ENCODE data around the gene NDUFB3.
"Not testable (repeated sequence)": the region's sequence is repeated elsewhere in the genome, so short reads cannot be mapped to it uniquely, and the experiment has no call there.

The NDUFB3 gene

DNA sequence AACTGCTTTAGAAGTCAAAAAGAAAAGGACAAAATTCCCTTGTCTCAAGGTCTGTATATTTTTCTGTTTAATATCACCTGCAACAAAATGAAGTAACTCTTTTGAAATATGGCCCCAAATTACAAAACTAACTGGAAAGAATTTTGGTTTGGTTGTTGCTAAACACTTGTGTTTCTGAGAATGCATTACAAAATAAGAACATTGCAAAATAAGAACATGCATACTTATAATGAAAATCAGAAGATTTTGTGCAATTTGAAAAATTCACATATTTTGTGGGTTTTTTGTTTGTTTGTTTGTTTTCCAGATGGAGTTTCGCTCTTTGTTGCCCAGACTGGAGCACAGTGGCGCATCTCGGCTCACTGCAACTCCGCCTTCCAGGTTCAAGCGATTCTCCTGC lies 21.8 kb downstream of the NDUFB3 start:
- DNase-seq = no peak

DNA sequence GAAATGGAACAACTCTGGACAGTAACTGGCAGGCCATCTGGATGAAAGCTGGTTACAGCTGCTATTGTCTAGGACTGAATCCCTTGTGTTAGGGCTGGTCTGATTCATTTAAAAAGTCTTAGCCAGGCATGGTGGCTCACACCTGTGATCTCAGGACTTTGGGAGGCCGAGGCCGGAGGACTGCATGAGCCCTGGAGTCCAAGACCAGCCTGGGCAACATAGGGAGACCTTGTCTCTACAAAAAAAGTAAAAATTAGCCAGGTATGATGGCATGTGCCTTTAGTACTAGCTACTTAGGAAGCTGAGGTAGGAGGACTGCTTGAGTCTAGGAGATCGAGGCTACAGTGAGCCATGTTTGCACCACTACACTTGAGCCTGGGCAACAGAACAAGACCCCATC lies 28.7 kb downstream of the NDUFB3 start:
- DNase-seq = no peak

DNA sequence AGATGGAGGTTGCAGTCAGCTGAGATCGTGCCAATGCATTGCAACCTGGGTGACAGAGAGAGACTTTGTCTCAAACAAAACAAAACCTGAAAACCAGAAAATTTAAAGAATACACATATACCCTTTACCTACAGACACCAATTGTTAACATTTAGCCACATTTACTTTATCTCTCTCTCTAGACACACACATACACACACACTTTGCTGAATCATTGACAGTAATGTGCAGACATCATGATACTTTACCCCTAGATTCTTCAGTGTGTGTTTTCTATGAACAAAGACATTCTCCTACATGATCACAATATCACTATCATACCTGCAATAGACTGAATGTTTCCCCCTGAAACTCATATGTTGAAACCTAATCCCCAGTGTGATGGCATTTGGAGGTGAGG lies 34.0 kb downstream of the NDUFB3 start:
- DNase-seq = no peak

DNA sequence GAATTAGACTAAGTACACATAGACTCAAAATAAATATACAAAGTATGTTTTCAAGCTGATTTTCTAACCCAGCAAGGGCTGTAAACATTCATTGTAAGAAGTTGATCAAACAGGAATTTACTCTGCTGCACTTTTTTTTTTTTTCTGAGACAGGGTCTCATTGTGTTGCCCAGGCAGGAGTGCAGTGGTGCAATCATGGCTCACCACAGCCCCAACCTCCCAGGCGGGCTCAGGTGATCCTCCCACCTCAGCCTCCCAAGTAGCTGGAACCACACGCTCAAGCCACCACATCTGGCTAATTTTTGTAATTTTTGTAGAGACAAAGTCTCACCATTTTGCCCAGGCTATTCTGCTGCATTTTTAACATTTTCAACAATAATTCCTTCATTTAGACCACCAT lies 35.8 kb downstream of the NDUFB3 start:
- no peak for DNase-seq

DNA sequence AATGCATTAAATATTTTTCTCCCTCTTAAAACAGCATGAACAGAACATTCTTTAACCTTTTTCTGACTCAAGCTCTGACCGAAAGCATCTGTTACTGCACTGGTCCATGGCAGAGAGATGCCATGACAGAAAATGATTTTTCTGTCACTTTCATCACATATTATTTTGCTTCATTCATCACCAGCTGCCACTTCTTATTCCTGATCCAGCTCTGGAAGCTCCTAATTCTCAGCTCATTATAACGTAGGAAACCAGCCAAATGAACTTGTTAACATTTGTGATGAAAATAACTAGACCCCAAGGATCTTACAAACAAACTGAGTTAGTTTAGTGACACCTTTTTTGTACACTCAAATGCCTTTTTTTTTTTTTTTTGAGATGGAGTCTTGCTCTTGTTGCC lies 36.5 kb downstream of the NDUFB3 start:
- no peak for DNase-seq

DNA sequence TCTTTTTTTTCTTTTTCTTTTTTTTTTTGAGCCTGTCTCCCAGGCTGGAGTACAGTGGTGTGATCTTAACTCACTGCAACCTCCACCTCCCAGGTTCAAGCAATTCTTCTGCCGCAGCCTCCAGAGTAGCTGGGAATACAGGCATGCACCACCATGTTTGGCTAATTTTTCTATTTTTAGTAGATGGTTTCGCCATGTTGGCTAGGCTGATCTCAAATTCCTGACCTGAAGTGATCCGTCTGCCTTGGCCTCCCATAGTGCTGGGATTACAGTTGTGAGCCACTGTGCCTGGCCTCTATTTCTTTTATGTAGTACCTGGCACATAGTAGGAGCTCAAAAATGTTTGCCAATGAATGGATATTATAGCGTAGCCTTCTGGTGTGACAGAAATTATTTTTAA lies 37.4 kb downstream of the NDUFB3 start:
- DNase-seq = no peak

DNA sequence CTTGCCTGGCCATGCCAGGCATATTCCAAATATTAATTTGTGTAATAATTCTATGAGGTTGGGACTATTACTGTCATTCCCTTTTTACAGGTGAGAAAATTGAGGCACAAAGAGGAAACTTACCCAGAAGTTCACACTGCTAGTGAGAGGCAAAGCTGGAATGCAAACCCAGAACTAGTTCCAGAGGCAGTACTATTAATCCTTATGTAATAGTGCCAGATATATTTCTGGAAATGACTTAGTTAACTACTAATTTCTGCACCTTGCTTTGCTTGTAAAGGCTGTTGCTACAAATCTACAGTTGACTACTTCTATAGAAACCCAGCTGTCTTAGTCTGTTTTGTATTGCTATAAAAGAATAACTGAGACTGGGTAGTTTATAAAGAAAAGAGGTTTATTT lies 38.8 kb downstream of the NDUFB3 start:
- no peak for DNase-seq

DNA sequence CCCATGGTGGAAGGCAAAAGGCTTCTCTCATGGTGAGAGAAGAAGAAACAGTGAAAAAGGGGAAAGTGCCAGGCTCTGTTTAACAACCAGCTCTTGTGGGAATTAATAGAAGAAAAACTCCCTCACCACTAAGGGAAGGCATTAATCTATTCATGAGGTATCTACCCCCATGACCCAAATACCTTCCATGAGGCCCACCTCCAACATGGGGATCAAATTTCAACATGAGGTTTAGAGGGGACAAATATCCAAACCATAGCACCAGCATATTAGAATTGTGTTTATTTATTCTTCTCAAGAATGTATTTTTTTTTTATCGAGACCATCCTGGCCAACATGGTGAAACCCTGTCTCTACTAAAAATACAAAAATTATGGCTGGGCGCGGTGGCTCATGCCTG lies 39.3 kb downstream of the NDUFB3 start:
- DNase-seq = no peak

DNA sequence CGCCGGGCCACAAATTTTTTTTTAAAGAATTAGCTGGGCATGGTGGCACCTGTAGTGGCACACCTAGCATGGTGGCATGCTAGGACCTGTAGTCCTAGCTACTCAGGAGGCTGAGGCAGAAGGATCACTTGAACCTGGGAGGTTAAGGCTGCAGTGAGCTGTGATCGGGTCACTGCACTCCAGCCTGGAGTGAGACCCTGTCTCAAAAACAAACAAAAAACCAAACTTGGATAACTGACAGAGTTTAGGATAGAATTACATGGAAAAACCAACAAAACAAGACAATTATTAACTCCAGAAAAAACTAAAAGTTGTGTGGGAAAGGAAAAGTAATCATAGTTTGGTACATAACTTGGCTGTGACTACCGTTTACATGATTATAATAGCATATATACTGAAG lies 42.5 kb downstream of the NDUFB3 start:
- no peak for DNase-seq

DNA sequence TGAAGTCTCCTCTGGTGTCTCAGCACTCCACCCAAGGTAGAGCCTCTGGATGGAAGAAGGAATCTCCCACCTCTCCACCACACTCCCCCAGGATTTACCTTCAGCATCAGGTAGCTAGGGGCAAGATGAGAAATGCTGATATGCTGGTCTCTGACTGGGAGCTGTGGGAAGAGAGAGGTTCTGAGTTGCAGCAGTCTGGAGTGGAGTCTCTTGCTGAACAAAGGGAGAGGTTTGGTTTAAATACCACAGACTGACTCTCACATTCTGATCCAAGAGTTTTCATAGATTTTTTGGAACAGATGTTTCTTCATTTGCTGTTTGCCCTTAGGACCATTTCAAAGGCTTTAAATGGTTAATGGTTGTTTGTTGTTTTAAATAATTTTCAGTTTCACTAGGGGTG lies 43.0 kb downstream of the NDUFB3 start:
- DNase-seq = no peak

DNA sequence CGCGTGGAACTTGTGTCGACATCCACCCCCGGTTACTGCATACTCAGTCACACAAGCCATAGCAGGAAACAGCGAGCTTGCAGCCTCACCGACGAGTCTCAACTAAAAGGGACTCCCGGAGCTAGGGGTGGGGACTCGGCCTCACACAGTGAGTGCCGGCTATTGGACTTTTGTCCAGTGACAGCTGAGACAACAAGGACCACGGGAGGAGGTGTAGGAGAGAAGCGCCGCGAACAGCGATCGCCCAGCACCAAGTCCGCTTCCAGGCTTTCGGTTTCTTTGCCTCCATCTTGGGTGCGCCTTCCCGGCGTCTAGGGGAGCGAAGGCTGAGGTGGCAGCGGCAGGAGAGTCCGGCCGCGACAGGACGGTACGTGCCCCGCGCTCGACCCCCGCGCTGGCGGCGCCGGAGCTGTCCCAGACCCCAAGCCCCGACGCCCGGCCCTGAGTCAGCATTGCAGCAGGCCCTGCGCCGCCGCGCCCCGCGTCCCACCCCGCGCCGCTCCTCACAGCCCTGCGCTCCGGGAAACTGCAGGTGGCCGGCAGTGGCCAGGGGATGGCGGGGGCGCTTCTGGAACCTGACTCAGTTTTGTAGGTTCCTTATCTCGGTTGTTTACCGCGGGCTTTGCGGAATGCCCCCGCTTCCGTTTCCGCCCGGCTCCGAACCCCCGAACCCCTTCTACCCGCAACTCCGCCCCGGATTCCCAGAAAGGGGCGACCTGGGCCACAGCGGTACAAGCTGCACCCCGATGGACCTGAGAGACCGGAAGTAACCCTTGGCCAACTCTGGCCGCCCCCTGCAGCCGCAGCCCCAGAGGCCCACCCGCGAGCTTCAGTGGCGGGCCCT lies 44.5 kb downstream of the NDUFB3 start, which contains the start of gene CFLAR:
TSS of gene CFLAR (plus strand) at position 50 of the 844 bp plus-strand sequence. CDS start 13,702 bp downstream, outside the sequence.
- no peak for DNase-seq

DNA sequence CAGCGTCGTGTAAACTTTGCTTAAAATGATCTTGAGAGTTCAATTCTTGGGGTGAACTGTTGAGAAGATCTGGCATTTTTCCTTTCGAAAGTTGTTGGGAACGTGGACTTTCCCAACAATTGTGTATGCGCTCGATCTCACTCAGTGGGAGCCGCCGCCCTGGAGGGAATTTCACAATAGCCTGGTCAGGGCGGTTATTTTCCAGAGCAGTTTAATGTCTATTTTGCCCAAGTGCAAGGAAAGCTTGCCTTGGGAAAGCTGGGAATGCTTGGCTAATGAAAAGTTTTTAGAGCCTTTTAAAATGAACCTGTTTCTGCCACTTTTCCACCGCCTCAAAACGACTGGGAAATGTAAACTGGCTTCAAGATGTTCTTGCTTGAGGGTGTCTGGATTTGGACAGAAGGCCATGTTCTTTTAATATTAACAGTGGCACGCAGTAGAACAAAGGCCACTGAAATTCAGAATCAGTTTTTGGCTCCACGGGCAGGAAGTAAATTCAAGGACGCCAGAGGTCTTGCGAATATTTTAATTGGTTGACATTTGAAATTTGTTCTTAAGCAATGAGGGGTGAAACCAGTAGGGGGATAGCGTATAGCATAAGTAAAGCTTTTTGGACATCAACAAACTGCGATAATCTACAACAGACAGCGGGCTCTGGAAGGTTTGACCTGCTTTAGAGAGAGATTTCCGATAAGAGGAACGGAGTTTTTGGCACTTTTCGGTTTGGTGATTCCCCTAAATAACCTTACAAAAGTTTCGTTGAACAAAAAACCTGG lies 45.3 kb downstream of the NDUFB3 start:
- no peak for DNase-seq

DNA sequence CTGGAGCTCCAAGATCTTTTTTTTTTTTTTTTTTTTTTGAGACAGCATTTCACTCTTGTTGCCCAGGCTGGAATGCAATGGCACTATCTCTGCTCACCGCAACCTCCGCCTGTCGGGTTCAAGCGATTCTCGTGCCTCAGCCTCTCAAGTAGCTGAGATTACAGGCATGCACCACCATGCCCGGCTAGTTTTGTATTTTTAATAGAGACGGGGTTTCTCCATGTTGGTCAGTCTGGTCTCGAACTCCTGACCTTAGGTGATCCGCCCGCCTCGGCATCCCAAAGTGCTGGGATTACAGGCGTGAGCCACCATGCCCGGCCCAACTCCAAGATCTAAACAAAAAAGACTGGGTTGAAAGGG lies 45.9 kb downstream of the NDUFB3 start:
- DNase-seq = not testable (repeated sequence)

DNA sequence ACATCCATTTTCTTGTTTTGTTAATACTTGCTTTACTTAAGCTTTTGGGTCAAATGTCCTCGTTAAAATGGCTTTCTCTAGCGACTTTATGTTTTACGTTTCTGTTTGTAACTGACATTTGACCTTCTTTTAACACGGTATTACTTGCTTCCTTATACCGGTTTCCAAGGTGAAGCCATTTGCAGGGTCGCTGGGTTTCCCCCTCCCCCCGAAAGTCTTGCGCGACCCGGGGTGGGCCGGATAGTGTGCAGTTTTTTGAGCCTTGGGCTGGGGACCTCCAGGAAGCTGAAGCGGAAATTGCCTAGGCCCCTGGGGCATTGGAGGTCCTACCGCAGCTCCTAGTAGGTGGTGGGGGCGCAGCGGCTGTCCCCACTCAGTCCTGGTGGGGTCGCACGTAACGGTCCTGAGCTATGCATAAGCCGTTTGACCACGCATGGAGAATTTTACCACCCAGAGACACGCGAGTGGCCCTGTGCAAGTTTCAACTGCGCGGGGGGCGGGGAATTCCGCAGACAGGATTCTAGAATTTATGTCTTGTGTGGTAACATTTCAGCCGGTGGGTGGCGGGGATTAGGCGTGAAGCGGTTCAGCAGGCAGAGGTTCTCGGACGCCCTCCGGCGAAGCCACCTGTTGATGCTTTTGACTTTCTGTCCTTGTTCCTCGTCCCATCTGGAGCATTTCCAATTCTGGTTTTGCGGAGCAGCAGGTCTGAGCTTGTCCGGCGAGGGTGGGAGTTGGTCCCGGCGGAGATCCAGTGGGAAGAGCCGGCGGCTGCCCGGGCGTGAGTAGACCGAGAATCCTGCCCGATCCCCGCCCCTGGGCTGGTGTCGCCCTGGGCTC lies 46.5 kb downstream of the NDUFB3 start:
- peak; percentile 33 for DNase-seq

DNA sequence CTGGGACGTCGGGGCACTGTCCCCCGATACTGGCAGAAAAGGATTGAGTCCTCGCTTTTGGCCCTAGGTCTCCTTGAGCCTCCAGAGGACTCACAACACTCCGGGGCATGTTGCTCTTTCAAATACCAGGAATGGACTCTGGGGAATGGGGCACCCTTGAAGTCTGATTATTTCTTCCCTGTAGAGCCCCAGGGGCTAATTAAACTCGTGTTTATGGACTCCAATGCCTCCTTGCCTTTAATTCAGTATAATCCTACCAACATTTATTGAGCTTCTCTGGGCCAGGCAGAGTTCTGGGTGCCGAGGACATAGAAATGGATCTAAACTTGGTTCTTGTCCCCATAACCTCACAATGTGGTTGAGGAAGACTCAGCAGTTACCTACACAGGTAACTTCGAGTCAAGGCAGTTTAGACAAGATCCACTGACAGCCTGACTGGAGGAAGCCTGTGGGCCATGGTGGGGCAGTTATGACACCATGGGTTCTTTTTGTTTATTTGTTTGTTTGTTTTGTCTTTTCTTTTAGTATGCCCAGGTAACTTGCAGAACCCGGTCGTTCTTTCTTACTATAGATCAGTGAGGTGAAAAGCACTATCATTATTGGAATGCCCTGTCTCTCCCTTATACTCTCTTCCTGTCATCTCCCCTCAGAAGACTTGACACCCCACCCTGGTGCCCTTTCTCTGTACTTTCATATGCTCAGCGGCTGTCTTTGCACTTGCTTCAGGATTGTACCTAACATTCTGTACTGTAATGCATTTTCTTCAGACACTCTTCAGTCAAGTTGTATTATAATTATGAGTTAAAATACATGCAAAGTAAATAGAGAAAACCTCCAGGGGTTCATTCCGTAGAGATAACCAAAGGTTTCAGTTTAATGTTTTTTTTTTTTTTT lies 47.4 kb downstream of the NDUFB3 start:
- DNase-seq = no peak

DNA sequence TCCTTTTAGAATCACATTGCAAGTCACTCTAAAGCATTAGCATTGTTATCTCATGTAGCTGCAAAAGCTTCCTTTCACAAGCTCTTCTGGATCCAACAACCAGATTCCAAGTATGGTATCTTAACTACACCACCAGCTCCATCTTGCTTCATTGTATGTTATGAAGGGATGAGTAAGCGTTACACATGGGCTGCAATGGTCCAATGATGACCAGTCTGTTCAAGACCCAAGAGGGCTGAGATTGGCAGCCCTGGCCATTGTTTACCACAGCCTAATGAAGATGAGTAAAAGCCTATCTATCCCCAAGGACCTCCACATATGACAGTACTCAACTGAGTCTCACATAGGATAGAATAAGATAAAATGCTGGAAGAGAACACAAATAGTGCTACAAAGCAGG lies 50.5 kb downstream of the NDUFB3 start:
- DNase-seq = no peak

DNA sequence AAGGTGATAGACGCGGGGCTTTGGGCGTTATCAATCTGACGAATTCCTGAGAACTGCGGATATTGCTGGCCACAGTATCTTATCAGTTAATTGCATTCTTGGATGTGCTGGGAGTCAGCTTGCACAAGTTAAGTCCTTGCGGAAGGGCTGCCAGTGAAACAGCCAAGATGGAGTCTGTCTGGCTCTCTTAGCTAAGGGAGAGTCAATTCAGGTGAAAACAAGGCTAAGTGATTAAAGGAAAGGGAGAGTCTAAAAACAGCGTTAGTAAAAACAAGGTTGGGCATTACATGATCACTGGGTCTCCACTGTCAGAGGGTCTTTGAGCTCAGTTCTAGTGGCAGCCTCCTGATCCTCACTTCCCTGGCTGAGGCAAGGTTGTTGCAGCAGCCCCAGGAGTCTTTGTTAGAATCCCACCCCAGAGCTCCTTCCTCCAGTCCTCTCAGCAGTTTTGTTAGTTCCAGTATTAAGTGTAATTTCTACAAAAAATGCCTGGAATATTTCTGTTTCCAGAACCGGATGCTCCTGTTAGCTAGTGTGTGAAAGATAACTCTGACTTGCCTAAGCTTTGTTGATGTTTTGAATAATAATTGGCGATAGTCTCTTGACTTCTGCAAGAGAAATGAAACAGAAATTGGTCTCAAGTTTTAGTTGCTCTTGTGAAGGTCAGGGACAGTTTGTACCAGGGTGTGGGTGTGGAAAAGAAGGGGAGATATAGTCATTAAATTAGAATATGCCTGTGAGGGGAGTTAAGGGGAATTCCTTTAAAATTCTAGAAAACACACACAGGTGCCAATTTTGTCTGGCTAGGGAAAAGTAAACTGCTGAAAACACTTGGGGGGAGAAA lies 54.7 kb downstream of the NDUFB3 start:
- no peak for DNase-seq

DNA sequence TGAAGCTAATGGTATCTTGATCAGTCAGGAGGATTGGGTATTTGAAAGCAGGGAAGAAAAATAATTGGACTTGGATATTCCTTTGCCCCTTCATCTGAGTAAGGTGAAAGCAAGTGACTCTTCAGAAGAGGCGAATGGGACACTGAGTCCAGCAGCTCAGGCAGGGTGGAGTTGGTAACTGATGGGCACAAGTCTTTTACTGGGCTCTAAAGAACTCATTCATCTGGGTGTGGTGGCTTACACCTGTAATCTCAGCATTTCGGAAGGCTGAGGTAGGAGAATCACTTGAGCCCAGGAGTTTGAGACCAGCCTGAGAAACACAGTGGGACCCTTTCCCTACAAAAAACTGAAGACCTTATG lies 55.3 kb downstream of the NDUFB3 start:
- DNase-seq = no peak

DNA sequence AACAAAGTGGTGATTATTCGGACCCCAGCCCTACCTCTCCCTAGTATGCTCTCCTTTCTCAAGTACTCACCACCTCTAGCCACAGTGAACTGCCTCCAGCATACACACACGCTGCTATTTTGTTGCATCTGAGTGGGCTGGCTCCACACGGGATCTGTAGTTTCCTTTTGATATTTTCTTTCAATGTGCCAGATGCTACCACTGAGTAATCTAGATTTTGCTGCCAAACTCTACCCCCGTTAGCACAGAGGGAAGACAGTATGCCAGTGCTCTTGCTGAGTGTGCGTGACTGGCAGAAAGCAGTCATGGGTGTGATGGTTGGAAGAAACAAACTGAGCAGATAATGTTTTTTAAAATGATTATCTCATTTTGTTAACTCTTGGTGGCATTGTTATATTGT lies 55.8 kb downstream of the NDUFB3 start:
- DNase-seq = no peak

DNA sequence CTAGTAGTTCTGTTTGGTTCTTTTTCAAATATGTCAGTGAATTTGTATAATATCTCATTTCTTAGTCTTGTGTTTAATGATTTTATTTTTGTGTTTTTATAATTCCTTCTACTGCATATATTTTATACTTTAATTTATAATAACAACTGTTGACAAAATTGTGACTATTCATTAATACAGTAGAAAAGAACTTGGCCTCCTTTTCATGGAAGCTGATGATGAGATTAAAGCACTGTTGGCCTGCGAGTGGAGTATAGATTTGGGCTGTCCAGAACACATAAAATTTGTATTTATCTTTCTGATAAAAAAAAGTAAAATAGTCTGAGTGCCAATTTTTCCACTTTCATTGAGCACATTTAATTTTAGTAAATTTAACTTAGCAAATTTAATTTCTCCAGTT lies 56.2 kb downstream of the NDUFB3 start:
- no peak for DNase-seq

DNA sequence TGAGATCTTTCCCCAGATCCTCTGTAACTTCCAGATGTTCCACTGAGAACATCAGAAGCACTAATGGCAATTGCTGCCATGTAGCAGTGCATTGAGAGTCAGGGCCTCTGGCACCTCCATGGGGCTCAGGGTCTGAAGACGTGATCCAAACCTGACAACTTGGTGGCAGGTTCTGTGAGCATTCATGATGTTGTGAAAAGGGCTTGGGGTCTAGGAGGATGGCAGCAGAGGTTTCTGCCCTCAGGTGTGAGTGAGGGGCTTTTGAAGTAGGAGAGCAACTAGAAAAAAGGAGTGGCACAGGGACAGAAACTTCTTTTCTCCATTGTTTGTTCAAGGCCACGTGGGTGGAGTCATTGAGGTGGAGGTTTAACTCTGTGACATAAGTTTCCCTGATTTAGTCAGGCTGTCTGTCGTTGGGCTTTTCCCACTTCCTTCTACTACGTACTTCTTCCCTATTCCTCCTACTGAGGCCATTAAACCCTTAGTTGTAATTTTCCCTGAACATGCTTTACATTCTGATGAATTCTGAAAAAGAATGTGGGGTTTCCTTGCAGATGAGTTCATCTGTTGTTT lies 57.2 kb downstream of the NDUFB3 start:
- no peak for DNase-seq
